H9 (cell line): ENCODE measurements around the gene MTHFS. TPM values are rescaled to one million over a fixed set of nuclear protein-coding genes. Genes with fewer than 3 reads are reported as not detected.
"Not testable (repeated sequence)": the region's sequence is repeated elsewhere in the genome, so short reads cannot be mapped to it uniquely, and the experiment has no call there.

Experiments
- DNase-seq: peaks from one replicate; pipeline ENCODE4 v3.0.0-alpha.2; 2017
- H2AFZ ChIP-seq: one replicate; pipeline ENCODE4 v1.6.1; 2013; ENCODE audit warnings: mild to moderate bottlenecking, low read length, control low read depth, moderate library complexity
- H2AK5ac ChIP-seq: 2 replicates; pipeline ENCODE4 v1.6.1; 2013; ENCODE audit warnings: low read length, control low read depth, mixed read lengths; ENCODE audit not compliant: insufficient read length
- H2BK120ac ChIP-seq: one replicate; pipeline ENCODE4 v1.6.1; 2013; ENCODE audit warnings: low read depth, mild to moderate bottlenecking, low read length, control low read depth, inconsistent platforms; ENCODE audit not compliant: poor library complexity, severe bottlenecking
- H2BK12ac ChIP-seq: 2 replicates; pipeline ENCODE4 v1.6.1; 2013; ENCODE audit warnings: low read length, control low read depth, mixed read lengths, low read depth; ENCODE audit not compliant: insufficient read length
- H2BK15ac ChIP-seq: 2 replicates; pipeline ENCODE4 v1.6.1; 2013; ENCODE audit warnings: low read depth, low read length, control low read depth
- H2BK20ac ChIP-seq: one replicate; pipeline ENCODE4 v1.6.1; 2013; ENCODE audit warnings: low read depth, mild to moderate bottlenecking, low read length, control low read depth, inconsistent platforms; ENCODE audit not compliant: poor library complexity, severe bottlenecking
- H2BK5ac ChIP-seq: 2 replicates; pipeline ENCODE4 v1.6.1; 2013; ENCODE audit warnings: low read length, control low read depth, mixed read lengths; ENCODE audit not compliant: insufficient read length
- H3K14ac ChIP-seq: 2 replicates; pipeline ENCODE4 v1.6.1; 2013; ENCODE audit warnings: low read length, control low read depth; ENCODE audit not compliant: insufficient read depth
- H3K18ac ChIP-seq: 2 replicates; pipeline ENCODE4 v1.6.1; 2013; ENCODE audit warnings: low read depth, mild to moderate bottlenecking, mixed read lengths, low read length, control low read depth; ENCODE audit not compliant: insufficient read length
- H3K23ac ChIP-seq: 2 replicates; pipeline ENCODE4 v1.6.1; 2013; ENCODE audit warnings: low read length, control low read depth, mixed read lengths, low read depth; ENCODE audit not compliant: insufficient read length
- H3K23me2 ChIP-seq: 2 replicates; pipeline ENCODE4 v1.6.1; 2013; ENCODE audit warnings: low read depth, mild to moderate bottlenecking, mixed read lengths, low read length, control low read depth; ENCODE audit not compliant: insufficient read length, poor library complexity, severe bottlenecking
- H3K27ac ChIP-seq: 2 replicates; pipeline ENCODE4 v1.5.1; 2013; ENCODE audit warnings: low read length, control low read depth, mixed read lengths, low read depth; ENCODE audit not compliant: insufficient read length
- H3K27me3 ChIP-seq: 2 replicates; pipeline ENCODE4 v1.6.1; 2013; ENCODE audit warnings: low read length, control low read depth, inconsistent platforms; ENCODE audit not compliant: insufficient read depth
- H3K4ac ChIP-seq: 2 replicates; pipeline ENCODE4 v1.6.1; 2013; ENCODE audit warnings: low read depth, mild to moderate bottlenecking, control low read depth, inconsistent platforms, low read length, moderate library complexity
- H3K4me1 ChIP-seq: 2 replicates; pipeline ENCODE4 v1.6.1; 2013; ENCODE audit warnings: low read length, control low read depth, inconsistent platforms; ENCODE audit not compliant: insufficient read depth
- H3K4me2 ChIP-seq: 2 replicates; pipeline ENCODE4 v1.6.1; 2013; ENCODE audit warnings: low read length, control low read depth, mixed read lengths; ENCODE audit not compliant: insufficient read length, insufficient read depth
- H3K56ac ChIP-seq: 2 replicates; pipeline ENCODE4 v1.6.1; 2013; ENCODE audit warnings: low read depth, mild to moderate bottlenecking, mixed read lengths, low read length, control low read depth; ENCODE audit not compliant: insufficient read length
- H3K79me1 ChIP-seq: 2 replicates; pipeline ENCODE4 v1.6.1; 2013; ENCODE audit warnings: low read depth, mild to moderate bottlenecking, moderate library complexity, low read length, control low read depth, inconsistent platforms; ENCODE audit not compliant: insufficient read depth, poor library complexity, severe bottlenecking
- H3K79me2 ChIP-seq: 2 replicates; pipeline ENCODE4 v1.6.1; 2013; ENCODE audit warnings: low read length, control low read depth, inconsistent platforms; ENCODE audit not compliant: insufficient read depth
- H3K9ac ChIP-seq: 2 replicates; pipeline ENCODE4 v1.6.1; 2013; ENCODE audit warnings: low read length, control low read depth, mixed read lengths; ENCODE audit not compliant: insufficient read length; ENCODE audit errors: extremely low read depth
- H3K9me3 ChIP-seq: one replicate; pipeline ENCODE4 v1.6.1; 2013; ENCODE audit warnings: low read depth, low read length, inconsistent platforms; ENCODE audit not compliant: control insufficient read depth
- H3T11ph ChIP-seq: one replicate; pipeline ENCODE4 v1.6.1; 2013; ENCODE audit warnings: mild to moderate bottlenecking, low read length, control low read depth, inconsistent platforms
- H4K20me1 ChIP-seq: one replicate; pipeline ENCODE4 v1.6.1; 2013; ENCODE audit not compliant: control insufficient read depth, insufficient read length, insufficient read depth
- H4K5ac ChIP-seq: 2 replicates; pipeline ENCODE4 v1.6.1; 2013; ENCODE audit warnings: low read depth, mild to moderate bottlenecking, mixed read lengths, low read length, control low read depth; ENCODE audit not compliant: insufficient read length
- H4K8ac ChIP-seq: replicated peaks from 2 replicates; pipeline ENCODE4 v1.6.1; 2013; ENCODE audit warnings: low read length, control low read depth, mixed read lengths, low read depth; ENCODE audit not compliant: insufficient read length
- H4K91ac ChIP-seq: 2 replicates; pipeline ENCODE4 v1.6.1; 2013; ENCODE audit warnings: low read depth, mild to moderate bottlenecking, moderate library complexity, mixed read lengths, low read length, control low read depth; ENCODE audit not compliant: insufficient read length
- H3K27ac Mint-ChIP-seq, 3 experiments: 2 replicates in 2 of 3; 3 replicates in 1 of 3; pipeline ENCODE4 v1.8.0; 2020 to 2021; ENCODE audit warnings: mixed read lengths in 3 of 3, mild to moderate bottlenecking in 1 of 3, moderate library complexity in 1 of 3
- H3K27me3 Mint-ChIP-seq: 2 replicates; pipeline ENCODE4 v1.8.0; 2021; ENCODE audit warnings: low read depth, mild to moderate bottlenecking, moderate library complexity, mixed read lengths
- H3K36me3 Mint-ChIP-seq, 3 experiments: 2 replicates in 2 of 3; 3 replicates in 1 of 3; pipeline ENCODE4 v1.8.0; 2020 to 2021; ENCODE audit warnings: low read depth in 3 of 3, mixed read lengths in 3 of 3; ENCODE audit not compliant: insufficient read depth in 1 of 3
- H3K4me1 Mint-ChIP-seq, 2 experiments: 2 replicates each; pipeline ENCODE4 v1.8.0; 2020; ENCODE audit warnings: mixed read lengths in 2 of 2
- H3K4me3 Mint-ChIP-seq, 2 experiments: 2 replicates in 1 of 2; 3 replicates in 1 of 2; pipeline ENCODE4 v1.8.0; 2020 to 2021; ENCODE audit warnings: mild to moderate bottlenecking in 2 of 2, mixed read lengths in 2 of 2, moderate library complexity in 1 of 2
- H3K9me3 Mint-ChIP-seq, 2 experiments: 2 replicates in 1 of 2; 3 replicates in 1 of 2; pipeline ENCODE4 v1.8.0; 2020; ENCODE audit warnings: mild to moderate bottlenecking in 2 of 2, mixed read lengths in 2 of 2, moderate library complexity in 1 of 2
- CTCF ChIP-seq: fragments of 200-600 bp; sonication (generic); conservative IDR thresholded peaks from 3 replicates; pipeline ENCODE4 v1.8.0; 2021; ENCODE audit warnings: antibody characterized with exemption, mild to moderate bottlenecking
- WGBS: extraction: QIAGEN DNeasy Blood & Tissue Kit; methylation state at CpG from one replicate; pipeline ENCODE4 v1.1.7; 2013; ENCODE audit warnings: missing lambda C conversion rate, low lambda C conversion rate, mixed read lengths; ENCODE audit not compliant: insufficient read length; ENCODE audit errors: extremely low coverage; 5-methylcytosine and 5-hydroxymethylcytosine counted together
- total RNA-seq: library from RNA; stranded (reverse); gene quantifications from 2 replicates; pipeline ENCODE4 v1.2.1, GENCODE V29; 2021

The MTHFS gene
- total RNA-seq, 1 experiment from 2014 or later: 36.9 TPM

GRCh38 chr15:79929412-79929811 is 32.6 kb upstream of the MTHFS start:
- Histone ChIP-seq H2AFZ (no peak overlapping the region), H3K14ac (no peak overlapping the region), H3K23ac (no peak overlapping the region), H4K20me1 (peaks cover 3% of the 10 kb centered on the region), H3K27me3 (no peaks in the 10 kb centered on the region), H2BK120ac (no peak overlapping the region), H3K23me2 (no peaks in the 10 kb centered on the region), H2BK5ac (no peak overlapping the region), H4K91ac (no peak overlapping the region), H3K4ac (no peak overlapping the region), H3K27ac (no peak overlapping the region), H2BK12ac (no peak overlapping the region), H3K9me3 (no peaks in the 10 kb centered on the region), H3K79me2 (no peaks in the 10 kb centered on the region), H4K5ac (no peak overlapping the region), H3K9ac (no peak overlapping the region), H2BK15ac (no peak overlapping the region), H2BK20ac (no peak overlapping the region), H3K4me1 (no peaks in the 10 kb centered on the region), H3K79me1 (no peaks in the 10 kb centered on the region), H3K18ac (no peak overlapping the region), H3T11ph (no peak overlapping the region), H3K4me2 (no peak overlapping the region), H3K56ac (no peak overlapping the region), H4K8ac (no peak overlapping the region), H2AK5ac (no peak overlapping the region)
- no peak overlapping the region for H3K4me3 Mint-ChIP-seq
- H3K4me1 Mint-ChIP-seq: no peaks in the 10 kb centered on the region
- H3K27me3 Mint-ChIP-seq: peaks cover 16% of the 10 kb centered on the region
- peaks cover 6 to 9% (median 7%) of the 10 kb centered on the region in 3 experiments; a peak in 5 of 7 replicates for H3K36me3 Mint-ChIP-seq
- no peak overlapping the region for H3K27ac Mint-ChIP-seq
- WGBS: no CpG with 5 or more reads among the region's 2 CpGs
- no peak for TF ChIP-seq CTCF
- no peak for DNase-seq
- H3K9me3 Mint-ChIP-seq: peaks cover 4 to 8% of the 10 kb centered on the region in 2 experiments; a peak in 4 of 5 replicates

- H3K4me3 Mint-ChIP-seq, H3K14ac ChIP-seq, H3T11ph ChIP-seq, H2BK5ac ChIP-seq, H4K5ac ChIP-seq, H3K27ac Mint-ChIP-seq, H3K4me2 ChIP-seq, H2BK120ac ChIP-seq, H2BK12ac ChIP-seq, H3K9ac ChIP-seq, H4K91ac ChIP-seq, H2AFZ ChIP-seq, H3K27me3 Mint-ChIP-seq, DNase-seq, H3K27me3 ChIP-seq, H3K4me1 ChIP-seq, H3K23me2 ChIP-seq, H3K4ac ChIP-seq, H3K79me1 ChIP-seq, H3K18ac ChIP-seq, H3K23ac ChIP-seq, H3K9me3 ChIP-seq, H2BK15ac ChIP-seq, H2AK5ac ChIP-seq, H3K27ac ChIP-seq, H2BK20ac ChIP-seq, H4K8ac ChIP-seq, H3K56ac ChIP-seq, H4K20me1 ChIP-seq: not testable (repeated sequence)
- Mint-ChIP-seq H3K4me1 (peaks cover 11 to 15% of the 10 kb centered on the region in 2 experiments), H3K36me3 (peaks cover 20 to 25% (median 23%) of the 10 kb centered on the region in 3 experiments), H3K9me3 (peaks cover 17 to 24% of the 10 kb centered on the region in 2 experiments)
- H3K79me2 ChIP-seq: peaks cover 15% of the 10 kb centered on the region; the same call in 1 of the 2 replicates
- no CpG with 5 or more reads among the region's 36 CpGs for WGBS
Observed at GRCh38 chr15:79926116-79926515, 29.3 kb upstream of the MTHFS start.
